Hindlimb muscle (tissue), 1 donor: ENCODE measurements around the gene MRPS23. TPM values are rescaled to one million over a fixed set of nuclear protein-coding genes. Genes with fewer than 3 reads are reported as not detected.
A peak's percentile ranks its signal among the peaks of the same experiment; 100 is the strongest.

Experiments used
- DNase-seq: peaks from one replicate; pipeline ENCODE4 v3.0.0-alpha.2; 2013
- polyA plus RNA-seq: library from polyadenylated mRNA; unstranded; fragments of 120-200 nt; gene quantifications from one replicate; pipeline ENCODE4 v1.2.1, GENCODE V29; 2013; ENCODE audit not compliant: insufficient read length

MRPS23 gene
- polyA plus RNA-seq, result 33.1 TPM

DNA sequence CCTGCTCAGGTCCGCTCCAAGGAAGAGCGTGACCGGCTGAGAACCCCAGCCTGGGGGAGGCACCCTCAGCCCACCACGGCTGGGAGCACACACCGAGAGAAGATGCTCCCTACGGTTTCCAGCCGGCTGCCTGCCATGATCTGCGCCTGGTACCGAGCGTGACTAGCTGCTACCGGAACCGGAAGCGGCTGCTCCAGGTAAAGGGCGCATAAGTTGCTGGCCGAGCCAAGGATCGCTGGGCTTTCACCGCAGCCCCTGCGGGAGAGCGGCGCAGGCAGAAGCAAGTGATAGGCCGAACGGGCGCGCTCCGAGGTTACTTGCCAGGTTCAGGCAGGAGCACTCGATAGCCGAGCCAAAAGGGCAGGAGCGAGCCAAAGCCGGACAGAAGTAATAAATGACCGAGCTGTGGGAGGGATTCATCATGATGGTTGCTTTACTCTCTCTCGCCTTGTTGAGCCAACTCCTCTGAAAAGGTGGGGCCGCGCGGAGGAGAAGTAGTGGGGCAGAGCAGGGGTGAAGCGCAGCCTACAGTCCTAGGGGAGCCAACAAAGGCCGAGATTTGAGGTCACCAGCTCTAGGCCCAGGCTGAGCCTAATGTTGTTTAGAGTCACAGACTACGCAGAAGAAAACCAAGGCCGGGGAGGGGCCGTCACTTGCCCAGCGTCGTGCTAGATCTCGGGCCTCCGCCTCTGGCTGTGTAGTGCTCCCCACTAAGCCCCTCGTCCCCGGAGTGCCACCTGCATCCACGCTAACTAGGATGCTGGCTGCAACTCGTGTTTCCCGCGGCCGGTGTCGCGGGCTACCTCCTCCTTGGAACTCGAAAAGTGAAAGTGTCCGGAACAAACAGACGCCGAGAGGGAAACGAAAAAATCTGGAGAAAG, at the start of gene MRPS23:
Gene MRPS23 (minus strand): TSS at position 171 of the 881 bp plus-strand sequence. CDS start 34 bp downstream, at position 137.
- peak; percentile 97 for DNase-seq

DNA sequence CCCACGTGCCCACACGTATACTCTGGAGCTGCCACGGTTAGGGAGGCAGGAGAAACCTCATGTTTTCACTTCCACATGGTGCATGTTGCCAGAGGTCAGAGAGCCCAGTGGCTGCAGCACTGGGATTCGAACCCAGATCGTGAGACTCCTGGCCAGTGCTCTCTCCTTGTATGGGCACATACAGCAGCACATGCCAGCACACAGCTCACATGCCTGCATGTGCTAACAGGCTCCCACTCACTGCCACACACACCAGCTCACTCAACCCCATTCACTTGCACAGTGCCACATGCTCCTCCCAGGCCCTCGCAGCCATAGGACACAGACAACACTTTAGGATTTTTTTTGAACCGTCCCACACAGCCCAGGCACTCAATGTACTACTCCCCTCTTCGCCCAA, 49.5 kb upstream of the MRPS23 start:
- DNase-seq, result no peak

GRCh38 chr17:57898487-57899311, 48.9 kb upstream of the MRPS23 start:
- peak; percentile 83 for DNase-seq

GRCh38 chr17:57895382-57896060, 45.7 kb upstream of the MRPS23 start:
- DNase-seq, result peak; percentile 81

- DNase-seq, result no peak
Measured at GRCh38 chr17:57894848-57895247, 45.0 kb upstream of the MRPS23 start.

DNA sequence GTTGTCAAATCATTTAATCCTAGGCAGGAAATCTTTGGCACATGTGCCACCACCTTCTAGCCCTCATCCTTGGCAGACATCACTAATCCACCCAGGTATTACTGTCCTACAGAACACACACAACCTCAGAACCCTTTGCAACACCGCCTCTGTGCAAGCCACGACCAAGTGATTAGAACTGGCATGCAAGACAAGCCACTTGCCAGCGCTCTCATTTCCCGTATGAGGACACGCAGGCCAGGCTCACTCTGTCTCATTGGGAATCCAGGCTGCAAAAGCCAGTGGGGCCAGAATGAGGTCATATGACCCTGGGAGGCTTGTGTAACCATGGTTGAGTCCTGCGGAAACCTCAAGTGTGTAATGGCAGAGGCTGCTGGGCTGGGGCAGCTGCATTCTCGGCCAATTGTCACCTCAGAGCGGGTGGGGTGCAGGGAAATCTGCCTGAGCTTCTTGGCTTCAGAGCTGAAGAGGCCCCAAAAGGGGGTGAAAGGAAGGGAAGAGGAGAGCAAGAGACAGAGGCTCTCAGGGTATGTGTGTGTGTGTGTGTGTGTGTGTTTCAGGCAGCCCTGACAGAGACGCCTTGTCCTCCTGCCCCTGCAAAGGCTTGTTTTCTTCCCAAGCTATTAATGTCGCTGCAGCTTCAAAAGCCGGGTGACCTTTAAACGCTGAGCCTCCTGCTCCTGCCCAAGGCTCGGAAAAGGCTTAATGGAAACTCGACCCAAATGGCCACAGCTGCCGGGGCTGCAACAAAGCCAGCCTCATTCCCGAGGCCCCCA, 43.2 kb upstream of the MRPS23 start:
- peak; percentile 91 for DNase-seq

GRCh38 chr17:57892146-57892819, 42.4 kb upstream of the MRPS23 start:
- peak; percentile 89 for DNase-seq

DNA sequence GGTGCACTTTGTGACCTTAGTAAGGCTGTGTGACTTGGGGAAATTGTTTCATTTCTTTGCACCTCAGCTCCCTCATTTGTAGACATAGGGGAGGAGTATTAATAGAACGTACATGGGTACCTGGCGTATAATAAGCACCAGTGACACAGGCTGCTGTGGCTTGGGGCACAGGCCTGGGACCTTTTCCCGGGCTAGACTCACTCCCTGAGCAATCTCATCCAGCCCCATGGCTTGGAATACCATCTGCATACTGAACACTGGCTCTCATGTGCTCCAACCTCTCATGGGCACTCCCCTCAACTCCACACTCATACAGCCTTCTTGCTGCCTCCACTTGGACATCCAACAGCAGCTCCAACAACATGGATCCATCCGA, 41.0 kb upstream of the MRPS23 start:
- no peak for DNase-seq

DNA sequence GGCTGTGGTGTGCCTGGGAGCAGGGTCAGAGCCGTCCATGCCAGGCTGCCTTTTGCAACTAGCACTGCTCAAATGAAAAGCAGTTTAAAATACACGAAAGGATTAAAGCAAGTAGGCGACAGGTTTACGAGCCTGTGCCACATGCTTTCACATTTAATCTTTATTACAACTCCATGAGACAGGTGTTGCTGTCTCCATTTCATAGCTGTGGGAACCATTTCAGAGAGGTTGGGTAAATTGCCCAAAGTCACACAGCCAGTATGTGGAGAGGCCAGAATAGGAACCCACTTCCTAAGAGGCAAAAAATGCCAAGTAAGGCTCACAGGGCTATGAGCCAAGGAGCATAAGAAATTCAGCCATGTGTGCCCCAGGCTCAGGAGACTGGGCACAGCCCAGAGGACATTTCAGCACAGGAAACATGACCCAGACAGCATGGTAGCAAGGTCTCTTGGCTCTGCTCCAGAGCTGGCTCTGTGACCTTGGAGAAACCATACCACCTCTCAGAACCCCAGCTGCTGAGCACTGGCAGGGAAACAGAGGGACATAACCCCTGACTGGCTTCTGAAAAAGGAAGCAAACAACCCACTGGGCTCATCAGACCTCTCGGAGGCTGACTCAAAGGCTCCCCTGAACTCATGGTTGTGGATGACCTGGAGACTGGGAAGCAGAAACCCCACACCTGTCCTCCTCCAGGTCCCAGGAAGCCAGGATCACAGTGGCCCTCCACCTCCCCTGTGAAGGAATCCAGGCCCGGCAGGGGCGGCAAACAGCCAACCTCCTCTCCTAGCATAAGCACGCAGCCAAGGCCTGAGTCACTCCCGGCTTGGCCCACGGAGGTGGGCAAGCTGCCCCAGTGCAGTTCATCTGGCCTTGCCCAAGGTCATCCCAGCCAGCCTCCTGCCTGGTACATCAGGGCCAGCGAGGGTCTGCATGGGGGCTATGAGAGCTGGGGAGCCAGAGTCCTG, 40.3 kb upstream of the MRPS23 start:
- peak; percentile 73 for DNase-seq

- no peak for DNase-seq
Measured at GRCh38 chr17:57889252-57889651, 39.4 kb upstream of the MRPS23 start.

- no peak for DNase-seq
Measured at GRCh38 chr17:57888311-57889216, 38.7 kb upstream of the MRPS23 start.

DNA sequence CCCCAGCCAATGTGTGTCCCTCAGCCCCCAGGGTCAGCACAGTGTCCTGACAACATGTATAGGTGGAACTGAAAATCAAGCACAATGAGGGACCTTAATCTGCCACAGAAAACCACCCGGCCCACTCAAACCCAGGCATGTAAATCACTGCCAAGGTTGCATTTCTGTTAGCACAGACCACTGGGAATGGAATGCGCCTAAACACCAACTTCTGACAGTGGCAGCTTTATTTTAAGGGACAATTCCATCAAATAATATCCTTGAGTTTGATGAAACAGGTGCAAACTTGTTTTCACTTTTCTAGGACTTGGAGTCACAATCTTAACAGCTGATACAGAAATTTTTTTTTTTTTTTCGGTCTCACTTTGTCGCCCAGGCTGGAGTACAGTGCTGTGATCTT, 37.3 kb upstream of the MRPS23 start:
- no peak for DNase-seq

- no peak for DNase-seq
Measured at GRCh38 chr17:57886020-57886419, 36.2 kb upstream of the MRPS23 start.

DNA sequence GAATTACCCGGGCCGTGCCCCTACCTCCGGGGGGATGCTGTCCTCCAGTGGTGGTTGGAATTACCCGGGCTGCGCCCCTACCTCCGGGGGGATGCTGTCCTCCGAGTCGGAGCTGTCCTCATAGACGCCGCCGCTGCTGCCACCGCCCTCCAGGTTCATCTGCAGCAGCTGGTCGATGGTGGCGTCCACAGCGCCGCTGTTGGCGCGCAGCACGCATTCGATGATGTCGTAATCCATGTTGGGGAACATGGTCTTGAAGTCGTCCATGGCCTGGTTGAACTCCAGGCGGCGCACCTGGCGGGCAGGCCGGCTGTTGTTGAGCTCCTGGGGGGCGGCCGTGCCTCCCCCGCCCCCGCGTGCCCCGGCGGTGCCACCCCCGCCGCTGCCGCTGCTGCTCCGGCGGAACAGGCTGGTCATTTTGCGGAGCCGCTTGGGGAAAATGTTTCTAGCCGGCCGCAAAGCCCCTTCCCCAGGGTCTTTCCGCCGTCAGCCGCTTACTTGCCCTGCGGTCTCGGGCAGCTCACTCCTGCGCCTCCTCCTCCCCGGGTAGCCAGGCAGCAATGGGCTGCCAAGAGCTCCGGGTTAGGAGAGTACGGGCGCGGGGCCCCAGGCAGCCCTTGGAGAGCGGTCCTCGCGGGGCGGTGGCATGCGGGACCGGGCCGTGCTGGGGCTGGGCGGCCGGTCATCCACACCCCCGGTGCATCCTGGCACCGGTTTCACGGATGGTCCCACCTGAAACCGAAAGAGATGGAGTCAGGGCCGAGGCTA, 35.5 kb upstream of the MRPS23 start:
- DNase-seq, result no peak

DNA sequence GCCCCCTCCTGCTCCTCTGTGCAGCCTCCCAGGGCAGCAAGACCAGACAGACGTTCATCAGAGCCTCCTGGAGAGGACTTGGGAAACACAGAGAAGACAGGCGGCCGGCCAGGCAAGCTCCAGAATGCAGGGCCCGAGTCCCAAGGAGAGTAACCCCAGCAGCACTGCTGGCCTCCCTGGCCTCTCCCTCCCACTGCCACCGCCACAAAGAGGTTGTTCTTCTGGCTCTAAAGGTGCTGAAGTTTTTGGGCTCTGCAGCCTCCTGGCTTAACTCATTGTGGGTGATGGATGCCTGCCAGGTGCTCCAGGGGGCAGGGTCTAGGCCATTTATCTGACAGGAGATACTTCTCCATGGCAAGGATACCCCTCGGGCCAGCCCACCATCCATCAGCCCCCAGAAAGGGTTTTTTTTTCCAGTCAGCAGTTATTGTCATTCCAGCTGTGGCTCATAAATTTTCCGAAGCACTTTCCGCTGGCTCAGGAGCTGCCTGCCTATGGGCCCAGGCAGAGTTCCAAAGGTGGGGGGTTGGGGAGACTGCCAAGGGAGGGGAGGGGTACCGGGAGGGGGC, 32.0 kb upstream of the MRPS23 start:
- DNase-seq, result peak; percentile 80

DNA sequence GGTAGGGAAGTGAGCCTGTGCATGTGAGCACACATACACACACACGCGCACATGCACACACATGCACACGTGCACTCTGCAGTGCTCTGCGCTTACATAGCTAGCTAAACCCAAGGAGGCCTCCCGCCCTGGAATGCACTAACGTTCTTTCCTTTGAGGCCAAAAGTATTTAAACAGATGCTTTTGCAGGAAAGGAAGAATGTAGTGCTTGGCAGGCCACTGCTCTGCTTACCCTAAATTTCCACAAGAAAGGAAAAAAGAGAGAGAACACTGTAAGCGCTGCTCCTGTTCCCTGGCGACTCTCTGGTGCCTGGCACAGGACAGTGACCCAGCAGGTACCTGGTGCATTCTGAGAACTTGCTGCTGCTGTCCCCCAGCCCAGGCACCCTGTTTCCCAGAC, 31.3 kb upstream of the MRPS23 start:
- peak; percentile 86 for DNase-seq

GRCh38 chr17:57880086-57880456, 30.2 kb upstream of the MRPS23 start:
- no peak for DNase-seq

DNA sequence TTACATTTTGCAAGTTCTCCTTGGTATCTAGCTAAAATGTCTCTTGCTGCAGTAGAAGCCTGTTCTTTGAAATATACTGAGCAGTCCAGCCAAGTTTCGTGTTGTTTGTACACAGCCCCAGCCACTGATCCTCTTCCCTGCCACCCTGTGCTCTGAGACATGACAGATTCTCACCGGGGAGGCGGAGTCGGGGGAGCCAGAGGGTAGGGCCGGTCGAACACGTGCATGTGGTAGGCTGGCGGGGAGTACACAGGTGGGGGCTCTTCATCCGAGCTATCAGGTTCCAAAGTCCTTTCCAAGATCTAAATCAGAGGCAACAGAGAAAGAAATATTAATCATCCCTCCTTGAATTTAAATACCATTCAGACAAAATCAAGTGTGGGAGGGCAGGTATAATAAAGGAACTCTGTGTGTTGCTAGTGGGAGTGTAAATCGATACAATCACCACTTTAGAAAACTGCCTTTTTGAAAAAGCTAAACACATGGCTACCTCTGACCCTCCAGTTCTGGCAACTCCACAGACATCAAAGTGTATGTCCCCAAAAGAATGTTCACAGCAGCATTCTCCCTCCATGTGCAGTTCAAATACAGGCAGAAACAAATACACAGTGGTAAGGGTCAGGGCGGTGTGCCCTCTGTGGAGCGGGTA, 29.7 kb upstream of the MRPS23 start:
- DNase-seq, result no peak
